GM23338 (cell line): Measurements from ENCODE around the gene FAM171A1. TPM values are rescaled to one million over a fixed set of nuclear protein-coding genes. Genes with fewer than 3 reads are reported as not detected.

Experiments
- ATAC-seq: fragments of 200-7000 bp; cut with Tn5 transposase; 3 replicates; pipeline ENCODE4 v1.9.1; 2020
- DNase-seq: peaks from one replicate; pipeline ENCODE4 v3.0.0-alpha.2; 2015; ENCODE audit warnings: low spot score
- H2AFZ ChIP-seq: fragments of 200-600 bp; sonication (generic); 2 replicates; pipeline ENCODE4 v1.8.0; 2016; ENCODE audit warnings: antibody characterized with exemption, mild to moderate bottlenecking, moderate library complexity
- H3F3A ChIP-seq: fragments of 200-600 bp; sonication (generic); replicated peaks from 2 replicates; pipeline ENCODE4 v1.8.0; 2017; ENCODE audit warnings: antibody characterized with exemption, mixed run types, low read depth
- H3K27ac ChIP-seq: fragments of 200-600 bp; sonication (generic); 2 replicates; pipeline ENCODE4 v1.6.1; 2016; ENCODE audit warnings: low read depth
- H3K27me3 ChIP-seq: fragments of 200-600 bp; sonication (generic); 2 replicates; pipeline ENCODE4 v1.8.0; 2016; ENCODE audit warnings: mild to moderate bottlenecking, mixed run types, moderate library complexity; ENCODE audit not compliant: insufficient read depth
- H3K36me3 ChIP-seq: fragments of 200-600 bp; sonication (generic); 2 replicates; pipeline ENCODE4 v1.8.0; 2016; ENCODE audit warnings: mild to moderate bottlenecking; ENCODE audit not compliant: insufficient read depth
- H3K4me1 ChIP-seq: fragments of 200-600 bp; sonication (generic); 2 replicates; pipeline ENCODE4 v1.8.0; 2016; ENCODE audit warnings: mild to moderate bottlenecking, moderate library complexity; ENCODE audit not compliant: insufficient read depth
- H3K4me2 ChIP-seq: fragments of 200-600 bp; sonication (generic); 2 replicates; pipeline ENCODE4 v1.7.1; 2017; ENCODE audit warnings: mixed run types
- H3K4me3 ChIP-seq: fragments of 200-600 bp; sonication (generic); 2 replicates; pipeline ENCODE4 v1.6.1; 2016; ENCODE audit warnings: mixed run types
- H3K79me2 ChIP-seq: fragments of 200-600 bp; sonication (generic); replicated peaks from 2 replicates; pipeline ENCODE4 v1.8.0; 2017; ENCODE audit warnings: mild to moderate bottlenecking; ENCODE audit not compliant: insufficient read depth
- H3K9me2 ChIP-seq: fragments of 200-600 bp; sonication (generic); 2 replicates; pipeline ENCODE4 v1.8.0; 2017; ENCODE audit not compliant: insufficient read depth
- H4K20me1 ChIP-seq: fragments of 200-600 bp; sonication (generic); replicated peaks from 2 replicates; pipeline ENCODE4 v1.8.0; 2017; ENCODE audit warnings: mild to moderate bottlenecking; ENCODE audit not compliant: insufficient read depth
- H3K27ac Mint-ChIP-seq: 2 replicates; pipeline ENCODE4 v1.8.0; 2020; ENCODE audit warnings: inconsistent platforms, mild to moderate bottlenecking, moderate library complexity, mixed read lengths
- H3K27me3 Mint-ChIP-seq: 3 replicates; pipeline ENCODE4 v1.8.0; 2022; ENCODE audit warnings: low read depth, mild to moderate bottlenecking, moderate library complexity, mixed read lengths, inconsistent platforms; ENCODE audit not compliant: insufficient read depth, poor library complexity
- H3K36me3 Mint-ChIP-seq: 3 replicates; pipeline ENCODE4 v1.8.0; 2021; ENCODE audit warnings: low read depth, mild to moderate bottlenecking, inconsistent platforms, moderate library complexity, mixed read lengths
- H3K4me1 Mint-ChIP-seq: 3 replicates; pipeline ENCODE4 v1.8.0; 2020; ENCODE audit warnings: mild to moderate bottlenecking, inconsistent platforms, mixed read lengths
- H3K4me3 Mint-ChIP-seq: 3 replicates; pipeline ENCODE4 v1.8.0; 2021; ENCODE audit warnings: moderate library complexity, mild to moderate bottlenecking, inconsistent platforms, mixed read lengths
- H3K9me3 Mint-ChIP-seq: 3 replicates; pipeline ENCODE4 v1.8.0; 2020; ENCODE audit warnings: moderate library complexity, mild to moderate bottlenecking, inconsistent platforms, mixed read lengths
- CREB1 ChIP-seq: fragments of 250-450 bp; sonication (Bioruptor Pico); IDR thresholded peaks from 2 replicates; pipeline ENCODE4 v1.5.0; 2020; ENCODE audit warnings: low read depth, mild to moderate bottlenecking, moderate library complexity
- CTCF ChIP-seq, 2 experiments: fragments of 200-600 bp in 1 of 2; sonication (generic) in 1 of 2; conservative IDR thresholded peaks; 2 replicates each; pipeline versions ENCODE4 v1.5.1 to v1.6.1; 2016 to 2017; ENCODE audit warnings: antibody characterized with exemption in 2 of 2, low read depth in 2 of 2, mild to moderate bottlenecking in 2 of 2, moderate library complexity in 1 of 2
- ETS1 ChIP-seq: IDR thresholded peaks from 2 replicates; pipeline ENCODE4 v1.6.1; 2016; ENCODE audit warnings: antibody characterized with exemption
- EZH2 ChIP-seq: fragments of 200-600 bp; sonication (generic); IDR thresholded peaks from one replicate; pipeline ENCODE4 v1.8.0; 2017; ENCODE audit warnings: antibody characterized with exemption, mild to moderate bottlenecking, low read depth; ENCODE audit not compliant: unreplicated experiment
- EZH2phosphoT487 ChIP-seq: fragments of 200-600 bp; sonication (generic); IDR thresholded peaks from one replicate; pipeline ENCODE4 v1.8.1; 2018; ENCODE audit warnings: antibody characterized with exemption; ENCODE audit not compliant: unreplicated experiment
- JUNB ChIP-seq: IDR thresholded peaks from one replicate; pipeline ENCODE4 v1.6.1; 2016; ENCODE audit warnings: antibody characterized with exemption; ENCODE audit not compliant: unreplicated experiment
- NANOG ChIP-seq: IDR thresholded peaks from 2 replicates; pipeline ENCODE4 v1.6.1; 2016; ENCODE audit warnings: antibody characterized with exemption, borderline replicate concordance
- POLR2AphosphoS5 ChIP-seq: IDR thresholded peaks from 2 replicates; pipeline ENCODE4 v1.6.1; 2016; ENCODE audit warnings: antibody characterized with exemption, low read depth
- REST ChIP-seq: IDR thresholded peaks from one replicate; pipeline ENCODE4 v1.6.1; 2018; ENCODE audit warnings: antibody characterized with exemption; ENCODE audit not compliant: unreplicated experiment
- STAT1 ChIP-seq: IDR thresholded peaks from one replicate; pipeline ENCODE4 v1.6.1; 2016; ENCODE audit warnings: antibody characterized with exemption; ENCODE audit not compliant: unreplicated experiment
- ZNF114 ChIP-seq: fragments of 250-450 bp; sonication (Bioruptor Pico); IDR thresholded peaks from 2 replicates; pipeline ENCODE4 v1.5.0; 2020; ENCODE audit warnings: mild to moderate bottlenecking, moderate library complexity
- ZNF331 ChIP-seq: fragments of 250-450 bp; sonication (Bioruptor Pico); IDR thresholded peaks from 2 replicates; pipeline ENCODE4 v1.5.0; 2020; ENCODE audit warnings: low read depth, mild to moderate bottlenecking, moderate library complexity
- ZNF462 ChIP-seq: fragments of 250-450 bp; sonication (Bioruptor Pico); IDR thresholded peaks from 2 replicates; pipeline ENCODE4 v1.5.0; 2020; ENCODE audit warnings: mild to moderate bottlenecking, moderate library complexity
- polyA plus RNA-seq: library from polyadenylated mRNA; unstranded; fragments of >200 nt; fragmentation: Nextera tagmentation; extraction: Ambion mirVana; gene quantifications from 2 replicates; pipeline ENCODE4 v1.2.1, GENCODE V29; 2016
- total RNA-seq: library from RNA; depleted of rRNA; stranded (reverse); fragments of >200 nt; shearing (Covaris generic); gene quantifications from 2 replicates; pipeline ENCODE4 v1.2.3, GENCODE V29; 2014

Gene FAM171A1
- total and polyA plus RNA-seq, 2 experiments from 2014 or later: 11.3 to 32.2 TPM

- DNase-seq (no peak), ATAC-seq (no peak)
- no peaks in the 10 kb centered on the region for H4K20me1 ChIP-seq
- H3K4me3 ChIP-seq: no peak overlapping the region
- H3F3A ChIP-seq: peaks cover 6% of the 10 kb centered on the region; the same call in 1 of the 2 replicates
- H3K4me2 ChIP-seq: no peak overlapping the region
- H3K9me2 ChIP-seq: no peaks in the 10 kb centered on the region
- H3K36me3 ChIP-seq: no peaks in the 10 kb centered on the region
- no peak overlapping the region for H3K27ac Mint-ChIP-seq
- H3K4me3 Mint-ChIP-seq: no peak overlapping the region
- H3K27ac ChIP-seq: peak overlapping the region; percentile 71
- no peak overlapping the region for H2AFZ ChIP-seq
- no peaks in the 10 kb centered on the region for H3K27me3 Mint-ChIP-seq
- H3K36me3 Mint-ChIP-seq: peaks cover 17% of the 10 kb centered on the region
- H3K27me3 ChIP-seq: no peaks in the 10 kb centered on the region
- no peaks in the 10 kb centered on the region for H3K4me1 ChIP-seq
- H3K4me1 Mint-ChIP-seq: peaks cover 8% of the 10 kb centered on the region
- no peaks in the 10 kb centered on the region for H3K79me2 ChIP-seq
- TF ChIP-seq EZH2 (no peak), ZNF462 (CRISPR knock-in tag) (no peak), JUNB (no peak), CREB1 (CRISPR knock-in tag) (no peak), NANOG (no peak), STAT1 (no peak), EZH2phosphoT487 (no peak), REST (no peak), ETS1 (no peak), ZNF331 (no peak), POLR2AphosphoS5 (no peak), CTCF (conservative IDR thresholded peaks at IDR 0.05; ENCODE audit: low read depth in 2 of 2) (no peak), ZNF114 (CRISPR knock-in tag) (no peak)
- H3K9me3 Mint-ChIP-seq: no peaks in the 10 kb centered on the region
Observed at GRCh38 chr10:15210521-15210920, 160.6 kb downstream of the FAM171A1 start.
